Activated CD8-positive, alpha-beta memory T cell treated with anti-CD3 and anti-CD28 coated beads for 4 hours (primary cell): ENCODE results near the gene STXBP4.

Experiments
- DNase-seq, 2 donors: peaks; one replicate each; pipeline ENCODE4 v3.0.0-alpha.2; 2020; ENCODE audit warnings: low read depth in 2 of 2

Gene STXBP4

DNA sequence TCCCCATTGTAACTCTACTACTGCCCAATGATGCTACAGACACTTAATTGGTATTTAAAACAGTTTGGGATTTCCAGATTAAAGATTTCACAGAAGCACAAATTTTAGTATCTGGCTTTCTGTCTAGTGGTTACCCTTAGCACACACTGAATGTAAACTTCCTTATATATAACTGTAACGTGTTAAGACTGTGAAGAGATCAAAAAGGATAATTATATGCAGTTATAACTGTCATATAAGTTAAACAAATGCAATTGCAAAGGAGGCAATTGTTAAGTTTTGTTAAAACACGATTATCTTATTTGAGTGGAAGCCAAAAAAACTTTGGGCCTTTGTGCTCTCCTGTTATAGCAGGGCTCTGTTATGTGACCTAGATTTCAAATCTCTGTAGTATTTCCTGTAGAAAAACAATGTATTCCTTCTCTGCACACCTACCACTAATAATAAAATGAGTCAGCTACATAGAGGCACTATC is 147.9 kb downstream of the STXBP4 start:
- no peak for DNase-seq

DNA sequence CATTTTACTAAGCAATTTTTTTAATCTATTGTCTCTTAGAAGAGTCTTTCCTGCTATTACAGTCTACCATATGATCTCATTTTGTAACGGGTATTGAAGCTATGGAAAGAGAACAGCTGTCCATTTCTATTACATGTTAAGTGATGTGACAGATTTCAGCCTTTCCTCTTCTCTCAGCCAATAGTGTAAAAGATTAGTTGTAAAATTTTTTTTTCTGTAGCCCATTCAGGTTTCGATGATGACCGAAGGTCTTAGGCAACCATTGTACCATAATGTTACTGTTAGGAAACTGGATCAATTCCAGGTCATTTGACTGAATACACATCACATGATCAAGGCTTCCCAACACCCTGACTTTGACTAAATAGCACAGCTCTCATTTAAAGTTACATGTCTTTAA is 148.6 kb downstream of the STXBP4 start:
- DNase-seq, result no peak

DNA sequence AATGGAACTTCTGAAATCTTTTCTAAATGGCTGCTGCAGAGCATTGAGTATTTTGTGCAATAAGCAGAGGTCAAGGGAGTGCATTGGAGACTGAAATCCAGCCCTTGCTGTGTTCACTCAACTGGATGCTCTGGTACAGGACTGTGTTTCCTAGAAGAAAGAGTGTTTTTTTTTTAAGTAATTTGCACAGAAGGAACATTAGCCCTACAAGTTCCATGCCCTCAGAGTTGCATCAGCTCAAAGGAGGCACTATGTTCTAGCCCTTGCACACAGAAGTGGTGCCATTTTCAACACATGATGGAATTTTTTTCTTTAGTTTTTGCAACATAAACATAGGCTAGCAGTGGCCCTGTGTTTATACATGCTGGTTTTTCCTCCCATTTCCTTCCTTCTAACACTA is 152.1 kb downstream of the STXBP4 start:
- no peak for DNase-seq

DNA sequence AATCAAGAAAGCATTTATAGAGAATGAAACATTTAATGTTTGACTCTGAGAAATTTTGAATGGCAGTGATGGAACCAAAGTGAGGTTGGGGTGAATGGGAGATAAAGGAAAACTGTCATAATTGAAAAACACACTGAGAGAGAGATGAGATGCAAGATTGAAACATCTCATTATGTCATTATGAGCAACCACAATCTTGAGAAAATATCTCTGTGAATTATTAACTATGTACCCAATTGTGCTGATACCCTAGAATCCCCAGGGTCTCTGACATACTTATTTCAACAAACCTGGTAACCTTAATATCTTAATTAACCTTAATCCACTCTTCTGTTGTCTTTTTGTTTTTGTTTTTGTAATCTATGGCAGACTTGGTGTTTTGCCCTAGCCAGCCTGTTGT is 152.7 kb downstream of the STXBP4 start:
- no peak for DNase-seq

DNA sequence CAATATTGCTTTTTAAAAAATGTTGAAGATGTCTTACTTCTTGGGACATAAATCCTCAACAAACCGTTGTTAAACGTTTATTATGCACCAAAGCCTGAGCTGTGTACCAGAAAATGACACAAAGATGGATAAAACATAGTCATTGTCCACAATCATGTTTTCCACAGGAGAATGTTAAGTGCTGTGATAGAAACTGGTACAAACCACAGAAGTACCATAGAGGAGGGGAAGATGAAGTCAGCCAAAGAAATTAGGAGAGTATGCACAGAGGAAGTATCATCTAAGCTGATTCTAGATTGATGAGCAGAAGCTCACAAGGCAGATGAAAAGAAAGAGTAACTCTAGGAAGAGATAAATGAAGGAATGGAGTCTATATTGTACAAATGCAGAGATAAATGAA is 153.5 kb downstream of the STXBP4 start:
- no peak for DNase-seq

DNA sequence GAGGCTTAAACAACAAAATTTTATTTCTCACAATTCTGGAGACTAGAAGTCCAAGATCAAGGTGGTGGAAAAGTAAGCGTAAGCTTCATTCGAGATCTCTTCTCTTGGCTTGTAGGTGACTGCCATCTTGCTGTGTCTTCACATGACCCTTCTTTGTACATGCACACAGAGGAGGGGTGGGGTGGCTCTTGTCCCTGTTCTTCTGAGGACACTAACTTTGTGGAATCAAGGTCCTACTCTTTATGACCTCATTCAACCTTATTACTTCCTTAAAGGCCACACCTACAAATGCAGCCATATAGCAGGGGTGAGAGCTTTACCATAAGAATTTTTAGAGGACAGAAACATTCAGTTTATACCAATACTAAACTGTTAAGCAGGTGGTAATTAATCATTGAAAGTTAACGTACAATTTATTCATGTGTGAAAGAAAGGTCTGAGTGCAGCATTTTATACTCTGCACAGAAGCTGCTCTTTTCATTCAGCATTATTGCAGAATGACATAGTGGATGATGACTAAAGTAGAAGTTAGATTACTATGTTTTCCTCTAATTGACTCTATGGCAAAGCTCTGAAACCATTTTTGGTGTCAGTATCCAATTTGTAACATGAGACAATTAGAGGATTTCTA is 156.3 kb downstream of the STXBP4 start:
- no peak for DNase-seq

DNA sequence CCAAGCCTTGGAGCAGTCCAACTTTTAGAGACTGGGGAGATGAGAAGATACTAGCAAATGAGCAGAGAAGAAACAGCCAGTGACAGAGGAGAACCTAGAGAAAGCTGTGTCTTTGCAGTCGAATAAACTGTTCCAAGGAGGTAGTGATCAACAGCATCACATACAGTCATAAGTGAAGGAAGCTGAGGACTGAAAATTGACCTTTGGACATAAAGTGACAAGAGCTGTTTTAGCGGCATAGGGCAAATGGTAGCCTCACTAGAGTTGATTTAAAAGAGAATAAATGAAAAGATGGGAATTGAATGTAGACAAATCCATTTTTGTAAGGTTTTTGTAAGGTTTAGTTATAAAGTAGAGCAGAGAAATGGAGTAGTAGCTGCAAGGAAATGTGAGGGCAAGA is 165.0 kb downstream of the STXBP4 start:
- no peak for DNase-seq

DNA sequence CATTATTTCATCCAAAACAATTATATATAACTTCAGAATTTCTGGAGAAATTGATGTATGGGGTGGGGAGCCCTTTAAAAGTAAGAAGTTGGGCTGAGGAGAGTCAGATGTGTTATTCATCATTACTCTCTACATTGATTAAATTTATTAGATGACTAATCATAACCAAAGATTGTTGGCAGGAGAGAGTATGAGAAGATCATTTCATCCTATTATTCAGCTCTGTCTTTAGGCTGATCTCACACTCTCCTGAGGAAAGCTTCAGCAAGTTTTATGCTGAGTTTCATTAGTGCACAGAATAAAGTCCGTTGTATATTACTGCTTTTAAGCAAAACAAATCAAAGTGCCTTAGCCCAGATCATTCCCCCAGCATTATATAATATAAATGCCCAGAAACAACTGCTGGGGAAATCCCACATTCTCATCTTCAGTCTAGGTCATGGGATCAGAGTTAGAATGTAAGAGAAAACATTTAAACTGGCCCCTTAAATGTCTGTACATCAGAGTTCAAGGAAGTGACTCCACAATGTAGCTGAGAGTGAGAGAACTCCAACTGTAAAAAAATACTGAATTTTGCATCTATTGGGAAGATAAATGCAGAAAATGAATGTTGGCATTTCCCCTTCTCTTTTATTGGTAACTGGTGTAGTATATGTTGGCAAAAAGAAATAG is 166.1 kb downstream of the STXBP4 start:
- DNase-seq, result no peak

DNA sequence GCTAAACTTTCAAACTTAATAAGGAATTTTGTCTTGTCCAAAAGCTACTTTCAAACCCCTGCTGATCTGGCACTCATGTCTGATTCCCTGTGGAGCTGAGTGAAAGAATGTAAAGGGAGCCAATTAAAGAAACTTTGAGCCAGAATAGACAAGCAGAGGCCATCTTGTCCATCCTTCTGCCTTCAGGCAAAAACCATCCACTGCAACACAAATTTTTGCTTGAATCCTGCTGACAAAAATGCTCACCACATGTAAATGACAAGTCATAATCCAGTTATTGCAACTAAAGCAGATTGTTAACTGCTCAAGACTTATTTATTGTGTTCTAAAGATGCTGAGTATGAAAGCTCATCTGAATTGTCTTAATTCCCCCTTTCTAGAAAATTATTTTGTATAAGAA is 172.2 kb downstream of the STXBP4 start:
- no peak for DNase-seq

DNA sequence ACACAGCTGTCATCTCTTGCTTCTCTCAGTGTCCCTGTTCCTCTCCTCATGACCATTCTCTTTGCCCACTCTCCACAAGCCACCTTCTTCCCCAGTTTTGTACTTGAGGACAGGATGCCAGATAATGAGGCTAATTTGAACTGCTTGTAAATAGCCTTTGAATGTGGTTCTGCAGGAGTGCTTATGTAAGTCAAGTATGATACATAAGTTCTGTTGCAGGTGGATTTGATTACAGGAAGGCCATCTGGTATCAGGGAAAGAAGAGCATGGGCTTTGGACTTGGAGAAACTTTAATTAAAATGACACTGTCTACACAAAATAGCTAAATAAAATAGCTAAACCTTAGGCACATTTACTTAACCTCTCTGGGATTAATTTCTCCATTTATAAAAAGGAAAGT is 176.0 kb downstream of the STXBP4 start:
- no peak for DNase-seq

DNA sequence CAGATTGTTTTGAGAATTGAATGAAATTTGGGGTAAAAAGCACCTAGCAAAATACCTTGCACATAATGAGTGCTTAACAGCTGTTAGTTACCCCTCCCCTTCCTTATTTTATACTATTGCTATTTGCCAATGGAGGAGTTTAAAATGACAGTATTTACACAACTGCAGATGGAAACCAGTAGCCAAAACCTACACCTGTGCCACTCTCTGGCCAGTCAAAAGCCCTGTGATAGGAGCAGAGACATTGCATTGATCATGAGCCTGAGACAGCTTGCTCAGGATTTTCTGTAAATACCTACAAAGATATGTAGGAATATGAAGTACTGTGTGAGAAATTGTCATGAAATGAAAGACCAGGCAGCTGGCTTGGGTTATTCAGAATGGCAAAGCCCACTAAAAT is 180.9 kb downstream of the STXBP4 start:
- DNase-seq, result no peak

DNA sequence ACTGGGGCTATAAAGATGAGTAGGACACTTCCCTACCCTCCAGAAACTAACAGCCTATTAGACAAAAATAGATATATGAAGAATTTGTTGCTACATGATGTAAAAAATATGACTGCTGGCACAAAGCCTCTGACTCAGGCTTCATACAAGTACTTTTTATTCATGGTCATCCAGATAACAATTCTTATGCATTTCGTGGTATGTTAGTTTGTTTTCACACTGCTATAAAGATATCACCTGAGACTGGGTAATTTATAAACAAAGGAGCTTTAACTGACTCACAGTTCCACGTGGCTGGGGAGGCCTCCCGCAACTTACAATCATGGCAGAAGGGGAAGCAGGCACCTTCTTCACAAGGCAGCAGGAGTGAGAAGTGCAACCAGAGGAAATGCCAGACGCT is 183.7 kb downstream of the STXBP4 start:
- DNase-seq, result no peak

DNA sequence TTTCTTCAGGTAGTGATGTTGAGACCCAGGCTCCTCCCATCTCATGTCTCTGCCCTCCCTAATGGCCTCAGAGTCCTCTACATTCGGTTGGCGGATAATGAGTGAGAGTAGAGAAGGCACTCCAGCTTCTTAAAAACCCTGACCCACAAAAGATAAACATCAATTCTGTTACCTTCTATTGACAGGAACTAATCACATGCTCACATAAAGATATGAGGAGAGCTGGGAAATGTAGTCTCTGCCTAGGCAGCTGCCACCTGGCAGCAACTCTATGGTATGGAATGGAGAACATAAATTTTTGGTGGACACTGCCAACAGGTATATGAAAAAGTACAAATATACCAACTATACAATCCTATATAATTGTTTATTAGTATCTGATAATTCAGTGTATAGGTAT is 185.5 kb downstream of the STXBP4 start:
- DNase-seq, result no peak

DNA sequence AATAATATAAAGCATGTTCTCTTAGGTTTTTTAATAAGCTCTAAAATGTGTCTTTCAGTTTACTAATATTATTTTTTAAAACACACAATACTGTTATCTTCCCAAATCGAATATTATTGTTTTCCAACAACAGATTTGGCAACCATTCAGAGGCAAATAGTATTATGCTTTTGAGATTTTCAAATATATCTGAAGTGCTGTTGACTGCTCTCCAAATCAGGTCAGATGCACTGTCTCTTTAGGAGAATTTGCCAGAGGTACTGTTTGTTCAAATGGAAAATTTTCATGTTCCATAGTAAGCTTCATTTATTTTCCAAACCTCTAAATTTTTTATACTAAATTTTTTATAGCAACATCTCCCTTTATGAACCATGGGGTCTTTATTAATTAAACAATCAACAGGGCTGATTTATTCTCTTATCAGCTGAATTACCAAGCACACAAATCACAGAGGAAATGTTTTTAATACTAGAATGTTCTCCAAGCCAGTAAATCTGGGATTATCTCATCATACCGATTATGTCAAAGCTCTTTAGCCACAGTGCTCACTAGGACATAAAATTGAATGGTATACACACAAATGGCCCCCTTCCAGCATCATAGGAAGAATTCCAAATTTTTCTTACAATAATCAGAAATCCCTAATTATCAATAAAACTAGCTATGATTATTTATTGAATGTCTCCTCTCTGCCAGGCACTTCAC is 187.4 kb downstream of the STXBP4 start:
- DNase-seq, result no peak

DNA sequence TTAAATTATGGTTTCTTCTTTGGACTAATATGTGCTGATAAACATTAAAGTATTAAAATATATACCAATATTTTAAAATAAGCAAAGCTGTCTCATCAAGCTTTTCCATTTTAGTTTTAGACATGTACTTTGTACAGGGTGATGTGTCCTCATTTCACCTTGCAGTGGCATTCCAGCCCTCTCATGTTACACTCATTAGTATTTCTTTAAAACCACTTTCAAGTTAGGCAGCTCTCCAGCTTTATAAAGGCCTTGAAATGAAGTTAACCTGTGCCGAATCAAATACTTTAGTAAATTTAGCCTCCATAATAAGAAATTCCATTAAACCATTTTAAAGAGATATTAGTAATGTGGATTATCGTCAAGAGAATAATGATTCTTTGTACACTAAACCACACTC is 188.6 kb downstream of the STXBP4 start:
- DNase-seq, result no peak

DNA sequence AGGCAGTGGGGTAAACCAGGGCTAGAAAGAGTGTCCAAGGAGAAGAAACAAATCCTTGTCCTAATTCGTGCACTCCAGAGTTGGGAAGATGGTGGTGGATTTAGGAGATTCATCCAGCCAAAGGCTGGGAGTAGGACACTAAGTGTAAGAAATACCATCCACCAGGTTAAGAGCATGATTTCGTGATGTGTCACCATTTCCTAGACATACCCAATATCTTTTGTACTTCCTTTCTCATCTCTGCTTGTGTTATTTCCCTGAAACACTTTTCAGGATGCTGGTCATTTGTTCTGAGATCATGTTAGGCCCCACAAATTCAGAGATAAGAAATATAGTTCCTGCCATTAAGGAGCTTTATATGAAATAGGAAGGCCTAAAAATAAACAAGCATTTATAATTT is 189.9 kb downstream of the STXBP4 start:
- no peak for DNase-seq

DNA sequence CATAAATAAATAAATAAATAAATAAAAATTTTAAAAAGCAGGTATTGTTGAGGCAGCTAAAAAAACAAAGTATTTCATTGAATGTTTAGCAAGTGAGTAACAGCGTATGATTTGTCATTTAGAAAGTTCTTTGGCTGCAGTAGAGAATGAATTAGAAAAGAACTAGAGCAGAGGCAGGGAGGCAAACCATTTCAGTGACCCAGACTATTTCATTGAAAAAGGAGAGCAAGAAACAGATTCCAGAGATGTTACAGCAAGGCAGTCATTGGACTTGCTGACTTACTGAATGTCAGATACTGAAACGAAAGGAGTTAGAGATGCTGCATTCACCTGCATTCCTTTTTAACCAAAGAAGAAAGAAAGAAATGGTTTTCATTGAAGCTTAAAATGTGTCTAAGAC is 190.7 kb downstream of the STXBP4 start:
- DNase-seq, result no peak

DNA sequence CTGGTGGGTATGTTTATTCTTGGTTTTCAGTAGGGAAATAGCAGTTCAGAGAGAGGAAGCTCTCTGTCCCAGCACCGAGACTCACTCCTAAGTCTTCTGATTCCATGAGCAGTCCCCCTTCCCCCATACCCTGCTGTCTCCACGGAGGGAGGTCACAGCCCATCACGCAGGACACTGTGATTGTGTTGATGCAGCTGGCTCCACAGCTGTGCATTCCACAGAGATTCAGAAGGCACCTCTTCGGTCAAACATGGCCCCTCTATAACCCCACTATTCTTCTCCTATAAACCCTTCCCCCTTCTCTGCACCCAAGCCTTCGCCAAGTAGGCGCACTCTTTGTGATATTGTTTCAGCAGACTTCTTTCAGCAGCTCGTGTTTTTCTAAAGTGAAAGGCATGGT is 191.9 kb downstream of the STXBP4 start:
- DNase-seq, result no peak

DNA sequence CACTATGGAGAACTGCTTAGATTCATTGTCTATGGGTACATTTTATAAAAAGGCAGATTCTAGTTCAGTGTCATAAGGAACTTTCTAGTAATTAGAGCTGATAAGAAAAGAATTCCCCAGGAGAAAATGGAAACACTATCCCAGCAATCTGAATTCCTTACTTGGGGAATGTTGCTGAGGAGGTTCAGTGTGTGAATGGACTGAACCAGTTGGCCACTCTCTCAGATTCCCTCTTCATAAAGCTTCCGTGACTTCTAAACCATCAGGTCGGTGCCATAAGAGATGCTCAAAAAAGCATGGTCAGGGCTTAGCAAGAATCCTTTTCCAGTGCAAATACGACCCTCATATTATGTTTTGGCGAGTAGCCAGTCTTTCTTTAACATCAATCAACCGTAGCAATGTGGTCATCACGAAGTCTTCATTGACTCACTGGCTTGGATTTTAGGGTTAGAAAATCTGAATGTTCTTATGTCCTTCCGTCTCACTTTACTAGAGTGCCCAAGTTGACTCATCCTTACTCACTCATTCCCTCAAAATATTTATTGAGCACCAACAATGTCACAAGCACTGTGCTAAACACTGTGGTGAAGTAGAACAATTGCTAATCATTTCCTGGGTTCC is 193.5 kb downstream of the STXBP4 start:
- DNase-seq, result no peak

DNA sequence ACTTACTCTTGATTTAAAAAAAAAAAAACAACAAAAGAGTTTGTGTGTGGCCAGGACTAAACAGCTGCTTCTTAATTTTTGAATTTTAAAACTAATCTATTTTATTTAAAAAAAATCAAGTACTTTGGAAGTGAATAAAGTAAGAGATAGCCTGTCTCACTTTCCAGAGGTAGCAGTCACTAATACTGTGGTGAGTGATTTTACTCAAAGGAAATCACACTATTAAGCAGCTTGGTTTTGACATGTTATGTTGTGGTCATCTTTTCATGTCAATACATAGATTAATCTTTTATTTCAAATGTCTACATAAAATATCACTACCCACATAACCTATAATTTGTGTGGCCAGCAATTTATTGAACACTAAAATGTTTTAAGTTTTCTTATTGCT is 194.0 kb downstream of the STXBP4 start:
- DNase-seq, result no peak

DNA sequence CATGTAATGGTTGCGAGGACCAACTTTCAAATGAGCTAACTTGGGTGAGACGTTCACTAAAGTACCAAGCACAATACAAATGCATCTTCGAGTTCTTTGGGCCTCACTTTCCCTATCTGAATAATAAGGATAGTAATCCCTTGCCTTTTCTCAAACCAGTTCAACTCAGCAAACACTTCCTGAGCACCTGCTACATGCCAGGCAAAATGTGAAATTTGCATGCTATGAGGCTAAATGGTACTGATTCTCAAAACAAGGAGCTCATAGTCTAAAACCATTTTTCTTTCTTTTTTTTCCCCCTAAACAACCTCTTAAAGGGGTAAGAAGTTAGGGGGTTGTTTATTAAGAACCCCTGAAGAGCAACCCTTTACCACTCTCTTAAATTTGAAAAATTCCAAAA is 194.8 kb downstream of the STXBP4 start:
- DNase-seq, result no peak

DNA sequence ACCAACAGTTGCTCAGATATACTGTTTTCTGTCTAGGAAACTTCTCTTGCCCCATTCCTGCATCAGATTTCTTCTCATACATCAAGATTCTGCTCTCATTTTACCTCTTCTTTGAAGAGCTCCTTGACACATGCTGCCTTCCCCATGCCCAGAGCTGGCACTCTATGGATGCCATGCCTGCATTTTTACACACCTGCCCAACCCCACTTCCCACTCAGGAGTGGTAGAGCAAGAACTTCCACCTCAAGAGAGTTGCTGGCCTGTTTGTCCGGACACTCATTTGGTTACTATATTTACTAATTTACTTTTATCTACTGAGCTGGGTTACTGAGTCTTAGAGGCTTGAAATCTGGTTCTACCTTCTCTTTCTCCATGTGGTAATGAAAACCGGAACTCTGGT is 197.9 kb downstream of the STXBP4 start:
- no peak for DNase-seq
